HG02885 (cell line): Measurements from ENCODE around the gene MYO16.

Source experiments
- ATAC-seq: cut with Tn5 transposase; IDR thresholded peaks from one replicate; pipeline ENCODE4 v1.9.1; 2021; ENCODE audit warnings: mild to moderate bottlenecking; ENCODE audit not compliant: unreplicated experiment, poor library complexity

The MYO16 gene

DNA sequence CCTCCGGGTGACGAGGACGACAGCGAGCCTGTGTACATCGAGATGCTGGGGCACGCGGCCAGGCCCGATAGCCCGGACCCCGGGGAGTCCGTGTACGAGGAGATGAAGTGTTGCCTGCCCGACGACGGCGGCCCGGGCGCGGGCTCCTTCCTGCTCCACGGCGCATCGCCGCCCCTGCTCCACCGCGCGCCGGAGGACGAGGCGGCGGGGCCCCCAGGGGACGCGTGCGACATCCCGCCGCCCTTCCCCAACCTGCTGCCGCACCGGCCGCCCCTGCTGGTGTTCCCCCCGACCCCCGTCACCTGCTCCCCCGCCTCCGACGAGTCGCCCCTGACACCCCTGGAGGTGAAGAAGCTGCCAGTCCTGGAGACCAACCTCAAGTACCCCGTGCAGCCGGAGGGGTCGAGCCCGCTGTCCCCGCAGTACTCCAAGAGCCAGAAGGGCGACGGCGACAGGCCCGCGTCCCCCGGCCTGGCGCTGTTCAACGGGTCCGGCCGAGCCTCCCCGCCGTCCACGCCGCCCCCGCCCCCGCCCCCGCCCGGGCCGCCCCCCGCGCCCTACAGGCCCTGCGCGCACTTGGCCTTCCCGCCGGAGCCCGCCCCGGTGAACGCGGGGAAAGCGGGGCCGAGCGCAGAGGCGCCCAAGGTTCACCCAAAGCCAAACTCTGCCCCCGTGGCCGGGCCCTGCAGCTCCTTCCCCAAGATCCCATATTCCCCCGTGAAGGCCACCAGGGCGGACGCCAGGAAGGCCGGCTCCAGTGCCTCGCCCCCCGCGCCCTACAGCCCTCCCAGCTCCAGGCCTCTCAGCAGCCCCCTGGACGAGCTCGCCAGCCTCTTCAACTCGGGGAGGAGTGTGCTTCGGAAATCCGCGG lies 511.3 kb downstream of the MYO16 start:
- ATAC-seq = no peak

DNA sequence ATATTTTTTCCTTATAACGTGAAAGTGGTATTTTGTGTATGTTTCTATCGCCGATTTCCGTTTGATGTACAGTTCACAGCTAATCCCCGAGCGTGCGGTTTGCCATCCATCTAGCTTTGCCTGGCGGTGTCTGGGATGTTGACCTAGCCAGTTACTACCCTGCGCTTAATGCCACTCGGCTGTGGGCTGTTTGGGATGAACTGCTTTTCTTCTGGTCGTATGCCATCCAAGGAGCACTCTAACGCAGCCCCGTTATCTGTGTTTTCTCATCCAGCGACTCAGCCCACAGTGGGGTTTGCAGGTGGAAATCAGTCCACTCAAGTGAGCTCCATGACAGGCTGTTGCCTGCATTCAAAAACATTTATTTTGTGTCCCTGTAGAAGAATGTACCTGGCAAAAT lies 512.3 kb downstream of the MYO16 start:
- ATAC-seq = no peak

GRCh38 chr13:109144693-109145437 lies 515.5 kb downstream of the MYO16 start:
- peak; percentile 15 for ATAC-seq

GRCh38 chr13:109145631-109146030 lies 516.2 kb downstream of the MYO16 start:
- peak; percentile 92 for ATAC-seq

GRCh38 chr13:109146393-109146792 lies 517.0 kb downstream of the MYO16 start:
- no peak for ATAC-seq

- no peak for ATAC-seq
These were observed 517.7 kb downstream of the MYO16 start for GRCh38 chr13:109146912-109147647.

DNA sequence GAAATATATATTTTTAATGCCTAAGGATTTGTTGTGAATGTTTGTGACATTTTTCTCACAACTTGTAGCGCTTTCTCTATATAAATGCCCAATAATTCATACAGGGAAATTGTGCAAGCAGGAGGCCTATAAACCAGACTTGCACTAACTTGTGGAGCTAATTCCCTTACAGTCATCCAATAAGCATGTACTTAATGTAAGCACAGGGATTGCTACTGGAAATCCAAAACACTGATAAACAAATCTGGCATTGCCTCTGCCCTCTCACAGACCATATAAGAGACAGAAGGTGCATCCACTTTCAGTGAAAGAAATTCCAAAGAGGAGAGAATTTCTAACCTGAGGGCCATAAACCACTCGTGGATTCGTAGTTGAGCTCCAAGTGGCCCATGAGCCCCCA lies 518.8 kb downstream of the MYO16 start:
- ATAC-seq = no peak

GRCh38 chr13:109150696-109151095 lies 521.3 kb downstream of the MYO16 start:
- no peak for ATAC-seq

DNA sequence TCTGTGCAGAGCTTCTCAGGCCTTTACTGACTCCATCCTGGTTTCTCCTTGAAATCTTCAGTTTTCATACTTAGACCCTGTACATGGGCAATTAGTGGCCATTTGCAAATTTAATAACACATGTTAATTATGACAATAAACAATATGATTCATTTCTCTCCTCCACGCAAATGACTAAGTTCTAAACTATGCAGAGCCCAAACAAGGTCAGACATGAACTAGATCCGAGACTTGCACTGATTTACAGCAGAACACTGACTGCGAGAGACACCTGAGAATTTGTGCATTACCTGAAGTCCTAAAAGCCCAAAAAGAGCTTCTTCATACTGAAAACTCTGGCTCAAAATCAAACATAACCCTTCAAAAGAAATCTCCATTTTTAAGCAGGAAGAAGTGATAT lies 521.8 kb downstream of the MYO16 start:
- no peak for ATAC-seq

DNA sequence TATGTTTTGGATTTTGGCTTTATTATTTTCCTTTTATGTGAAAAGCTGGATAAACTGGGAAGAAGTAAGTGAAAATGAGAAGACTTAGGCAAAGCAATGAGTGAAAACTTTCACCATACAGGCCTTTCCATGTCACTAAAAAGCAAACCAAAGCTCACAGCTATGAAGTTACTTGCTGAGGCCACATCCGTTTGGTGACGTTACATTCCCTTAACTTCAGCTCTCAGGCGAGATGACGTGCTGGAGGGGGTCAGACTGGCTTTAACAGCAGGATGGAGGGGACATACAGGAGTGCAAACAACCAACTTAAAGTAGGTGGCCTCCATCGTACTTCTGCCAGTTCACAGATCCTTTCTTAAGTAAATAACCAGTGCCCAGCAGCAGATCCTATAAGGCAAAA lies 522.3 kb downstream of the MYO16 start:
- no peak for ATAC-seq

GRCh38 chr13:109152311-109152820 lies 523.0 kb downstream of the MYO16 start:
- no peak for ATAC-seq

- ATAC-seq = no peak
These were observed 523.5 kb downstream of the MYO16 start for GRCh38 chr13:109152941-109153340.

GRCh38 chr13:109154146-109154545 lies 524.7 kb downstream of the MYO16 start:
- ATAC-seq = no peak

- ATAC-seq = no peak
These were observed 525.1 kb downstream of the MYO16 start for GRCh38 chr13:109154546-109154945.

- no peak for ATAC-seq
These were observed 525.8 kb downstream of the MYO16 start for GRCh38 chr13:109154966-109155761.

DNA sequence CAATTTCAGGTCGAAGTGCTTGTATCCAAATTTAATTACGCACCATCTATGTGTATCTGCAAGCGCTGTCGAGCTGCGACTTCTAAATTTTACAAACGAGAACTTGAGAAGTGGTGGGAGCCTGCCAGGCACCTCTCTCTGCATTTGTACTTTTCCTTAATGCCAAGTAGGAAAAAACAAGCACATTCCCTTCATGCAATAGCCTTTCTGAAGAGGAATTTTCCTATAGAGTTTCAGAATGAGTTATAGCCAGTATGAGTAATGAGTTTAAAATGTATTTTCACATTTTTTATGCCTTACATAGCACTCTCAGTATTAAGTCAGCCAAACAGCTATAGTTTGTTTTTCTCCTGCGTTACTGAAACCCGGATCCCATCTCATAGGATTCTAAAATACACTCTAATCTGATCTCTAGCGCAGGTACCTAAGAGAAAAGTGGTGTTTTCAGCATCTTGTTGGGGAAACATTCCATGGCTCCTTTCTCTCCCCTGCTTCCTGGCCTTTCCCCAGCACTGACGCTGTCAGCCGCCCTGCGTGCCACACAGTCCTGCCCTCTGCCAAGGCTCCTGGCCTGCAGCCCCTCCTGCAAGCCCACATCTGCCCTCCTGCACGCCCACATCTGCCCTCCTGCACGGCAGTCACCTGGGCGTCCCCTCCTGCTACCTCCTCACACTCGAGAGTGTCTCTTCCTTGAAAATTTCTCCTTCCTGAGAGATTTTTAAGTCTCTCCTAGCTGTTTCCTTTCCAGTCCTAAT lies 526.9 kb downstream of the MYO16 start:
- no peak for ATAC-seq

- no peak for ATAC-seq
These were observed 527.9 kb downstream of the MYO16 start for GRCh38 chr13:109157275-109157674.

DNA sequence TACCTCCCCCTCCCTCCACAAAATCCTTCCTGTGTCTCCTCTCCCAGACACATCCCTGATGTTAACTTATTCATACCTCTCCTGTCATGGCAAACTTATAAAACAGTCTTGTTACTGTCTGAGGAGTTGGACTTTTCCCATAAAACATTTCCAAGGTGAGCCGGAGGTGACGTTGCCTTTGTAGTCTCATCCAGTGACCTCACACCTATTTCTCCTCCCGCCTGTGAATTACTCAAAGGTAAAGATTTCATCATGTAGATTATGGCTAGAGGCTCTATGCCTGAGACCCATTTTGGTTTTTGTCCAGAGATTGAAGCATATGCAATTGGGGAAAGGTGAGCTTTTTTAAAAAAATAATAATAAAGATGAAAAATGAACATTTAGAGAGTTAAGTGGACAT lies 529.0 kb downstream of the MYO16 start:
- ATAC-seq = no peak

GRCh38 chr13:109159650-109160309 lies 530.4 kb downstream of the MYO16 start:
- no peak for ATAC-seq
